Stomach smooth muscle (tissue), 2 donors: ENCODE results near the gene FYCO1.

ENCODE experiments used
- H3K27ac ChIP-seq: one replicate; pipeline ENCODE4 v1.7.0; 2013; ENCODE audit warnings: mild to moderate bottlenecking, low read length, inconsistent platforms
- H3K27me3 ChIP-seq, 2 donors: one replicate each; pipeline ENCODE4 v1.7.0; 2013; ENCODE audit warnings: low read length in 2 of 2; ENCODE audit not compliant: insufficient read depth in 2 of 2, control insufficient read depth in 1 of 2
- H3K36me3 ChIP-seq, 2 donors: one replicate each; pipeline ENCODE4 v1.7.0; 2013; ENCODE audit warnings: low read length in 2 of 2; ENCODE audit not compliant: control insufficient read depth in 2 of 2, insufficient read depth in 2 of 2
- H3K4me1 ChIP-seq: one replicate; pipeline ENCODE4 v1.7.0; 2013; ENCODE audit warnings: low read length; ENCODE audit not compliant: control insufficient read depth, insufficient read depth
- H3K4me3 ChIP-seq, 2 donors: one replicate each; pipeline ENCODE4 v1.7.0; 2013; ENCODE audit warnings: low read length in 2 of 2
- H3K9ac ChIP-seq, 2 donors: one replicate each; pipeline ENCODE4 v1.7.0; 2013; ENCODE audit warnings: low read length in 2 of 2, mild to moderate bottlenecking in 1 of 2
- H3K9me3 ChIP-seq, 2 donors: one replicate each; pipeline ENCODE4 v1.7.0; 2013; ENCODE audit warnings: low read length in 2 of 2; ENCODE audit not compliant: control insufficient read depth in 2 of 2
- donor health status: healthy.
- donor health status: Pancreatic carcinoma.

FYCO1 gene

GRCh38 chr3:45871780-45872179 lies 123.8 kb downstream of the FYCO1 start:
- H3K9ac ChIP-seq: no peak overlapping the region
- H3K27me3 ChIP-seq: no peaks in the 10 kb centered on the region
- H3K9me3 ChIP-seq: no peaks in the 10 kb centered on the region
- H3K36me3 ChIP-seq: no peaks in the 10 kb centered on the region
- no peak overlapping the region for H3K27ac ChIP-seq
- no peak overlapping the region for H3K4me3 ChIP-seq
- no peaks in the 10 kb centered on the region for H3K4me1 ChIP-seq

GRCh38 chr3:45870099-45870498 lies 125.5 kb downstream of the FYCO1 start:
- H3K27me3 ChIP-seq: no peaks in the 10 kb centered on the region
- no peaks in the 10 kb centered on the region for H3K9me3 ChIP-seq
- no peak overlapping the region for H3K27ac ChIP-seq
- H3K36me3 ChIP-seq: no peaks in the 10 kb centered on the region
- H3K9ac ChIP-seq: no peak overlapping the region
- H3K4me1 ChIP-seq: no peaks in the 10 kb centered on the region
- H3K4me3 ChIP-seq: no peak overlapping the region

GRCh38 chr3:45869638-45870037 lies 126.0 kb downstream of the FYCO1 start:
- Histone ChIP-seq H3K27me3 (no peaks in the 10 kb centered on the region), H3K27ac (no peak overlapping the region), H3K36me3 (no peaks in the 10 kb centered on the region), H3K9ac (no peak overlapping the region), H3K9me3 (no peaks in the 10 kb centered on the region), H3K4me3 (no peak overlapping the region), H3K4me1 (no peaks in the 10 kb centered on the region)

GRCh38 chr3:45868650-45869049 lies 127.0 kb downstream of the FYCO1 start:
- Histone ChIP-seq H3K4me1 (no peaks in the 10 kb centered on the region), H3K9ac (no peak overlapping the region), H3K4me3 (no peak overlapping the region), H3K36me3 (no peaks in the 10 kb centered on the region), H3K27ac (no peak overlapping the region), H3K9me3 (peaks cover 0 to under 1% of the 10 kb centered on the region in 2 donors), H3K27me3 (no peaks in the 10 kb centered on the region)

GRCh38 chr3:45868213-45868612 lies 127.4 kb downstream of the FYCO1 start:
- Histone ChIP-seq H3K36me3 (peaks cover 0 to 3% of the 10 kb centered on the region in 2 donors), H3K9ac (no peak overlapping the region), H3K4me3 (no peak overlapping the region), H3K27me3 (no peaks in the 10 kb centered on the region), H3K9me3 (peaks cover 4 to 5% of the 10 kb centered on the region in 2 donors), H3K4me1 (no peaks in the 10 kb centered on the region), H3K27ac (no peak overlapping the region)
